Superior temporal gyrus (tissue), 1 donor: Measurements from ENCODE around the gene TESPA1.
"Not testable (repeated sequence)": the region's sequence is repeated elsewhere in the genome, so short reads cannot be mapped to it uniquely, and the experiment has no call there.

Experiments
- DNase-seq: peaks from one replicate; pipeline ENCODE4 v3.0.0-alpha.2; 2016; ENCODE audit errors: extremely low spot score

TESPA1 gene

GRCh38 chr12:54948171-54948570, 36.4 kb downstream of the TESPA1 start:
- DNase-seq: no peak

DNA sequence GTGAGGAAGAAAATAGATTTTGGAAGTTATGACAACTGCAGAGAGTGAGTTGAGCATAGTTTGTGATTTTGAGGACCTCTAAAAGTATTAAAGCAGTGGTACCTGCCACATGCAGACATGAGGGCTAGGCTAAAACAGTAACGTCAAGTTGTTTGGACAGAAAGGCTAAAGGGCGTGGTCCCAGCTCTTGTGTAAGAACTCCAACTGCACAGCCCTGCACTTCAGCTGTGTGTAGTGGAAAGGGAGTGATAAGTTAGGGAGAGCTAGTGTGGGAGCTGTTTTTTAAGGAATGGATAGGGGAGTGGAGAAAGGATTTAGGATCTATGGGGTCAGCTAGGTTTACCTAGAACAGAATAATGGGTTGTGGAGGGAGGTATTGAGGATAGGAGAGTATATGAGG, 39.5 kb downstream of the TESPA1 start:
- no peak for DNase-seq

GRCh38 chr12:54943292-54943691, 41.3 kb downstream of the TESPA1 start:
- not testable (repeated sequence) for DNase-seq

GRCh38 chr12:54941659-54942058, 42.9 kb downstream of the TESPA1 start:
- DNase-seq: peak; percentile 61

- peak; percentile 33 for DNase-seq
Observed at GRCh38 chr12:54940727-54941315, 43.7 kb downstream of the TESPA1 start.

DNA sequence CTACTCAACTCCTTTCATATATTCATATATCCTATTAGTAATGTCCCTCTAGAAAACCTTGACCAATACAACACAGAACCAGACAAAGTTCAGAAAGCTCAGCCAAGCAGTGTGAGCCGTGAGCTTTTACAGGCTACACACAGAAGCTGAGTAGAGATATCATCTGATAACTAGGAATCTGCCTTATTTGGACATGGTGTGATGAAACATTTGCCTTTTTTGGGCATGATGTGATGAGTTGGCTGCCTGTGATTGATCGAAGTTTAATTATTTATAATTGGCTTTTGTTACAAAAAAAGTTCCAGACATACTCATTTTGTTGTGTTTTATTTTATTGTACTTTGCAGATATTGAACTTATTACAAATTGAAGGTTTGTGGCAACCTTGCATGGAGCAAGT, 46.6 kb downstream of the TESPA1 start:
- no peak for DNase-seq

DNA sequence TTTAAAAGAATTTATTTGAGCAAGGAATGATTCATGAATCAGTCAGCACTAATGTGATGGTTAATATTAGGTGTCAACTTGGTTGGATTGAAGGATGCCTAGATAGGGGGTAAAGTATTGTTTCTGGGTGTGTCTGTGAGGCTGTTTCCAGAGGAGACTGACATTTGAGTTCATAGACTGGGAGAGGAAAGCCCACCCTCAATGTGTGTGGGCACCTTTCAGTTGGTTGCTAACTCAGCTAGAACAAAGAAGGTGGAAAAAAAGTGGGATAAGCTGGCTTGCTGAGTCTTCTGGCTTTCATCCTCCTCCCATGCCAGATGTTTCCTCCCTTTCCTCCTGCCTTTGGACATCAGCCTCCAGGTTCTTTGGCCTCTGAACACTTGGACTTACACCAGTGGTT, 47.2 kb downstream of the TESPA1 start:
- DNase-seq: no peak

GRCh38 chr12:54936736-54937135, 47.8 kb downstream of the TESPA1 start:
- DNase-seq: no peak

- DNase-seq: peak; percentile 61
Observed at GRCh38 chr12:54935235-54935951, 49.2 kb downstream of the TESPA1 start.

DNA sequence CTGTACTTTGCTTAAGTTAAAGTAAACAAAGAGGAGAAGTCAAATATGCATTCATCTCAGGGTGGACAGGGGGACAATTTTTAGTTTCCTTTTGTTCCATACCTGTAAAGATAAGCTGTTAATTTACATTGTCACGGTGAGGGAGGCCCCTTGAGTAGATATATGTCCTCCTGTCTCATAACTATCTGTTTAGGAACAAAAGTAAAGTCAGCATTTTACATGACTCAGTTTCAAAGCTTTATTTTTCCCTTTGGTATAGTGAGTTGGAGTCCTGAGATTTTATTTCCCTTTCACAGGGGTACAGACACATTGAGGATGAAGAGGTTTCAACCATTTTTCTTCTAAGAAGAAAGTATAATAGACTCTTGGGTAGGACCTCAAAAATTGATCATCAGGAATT, 50.1 kb downstream of the TESPA1 start:
- no peak for DNase-seq

DNA sequence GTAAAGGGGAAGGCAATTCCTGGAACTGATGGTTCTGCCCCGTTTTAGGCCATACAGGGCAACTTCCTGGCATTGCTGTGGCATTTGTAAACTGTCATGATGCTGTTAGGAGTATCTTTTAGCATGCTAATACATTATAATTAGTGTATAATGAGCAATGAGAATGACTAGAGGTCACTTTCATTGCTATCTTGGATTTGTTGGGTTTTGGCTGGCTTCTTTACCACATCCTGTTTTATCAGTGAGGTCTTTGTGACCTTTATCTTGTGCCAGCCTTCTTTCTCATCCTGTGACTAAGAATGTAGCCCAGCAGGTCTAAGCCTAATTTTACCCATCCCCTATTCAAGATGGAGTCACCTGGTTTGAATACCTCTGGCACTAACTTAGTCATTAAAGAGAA, 51.2 kb downstream of the TESPA1 start:
- no peak for DNase-seq

DNA sequence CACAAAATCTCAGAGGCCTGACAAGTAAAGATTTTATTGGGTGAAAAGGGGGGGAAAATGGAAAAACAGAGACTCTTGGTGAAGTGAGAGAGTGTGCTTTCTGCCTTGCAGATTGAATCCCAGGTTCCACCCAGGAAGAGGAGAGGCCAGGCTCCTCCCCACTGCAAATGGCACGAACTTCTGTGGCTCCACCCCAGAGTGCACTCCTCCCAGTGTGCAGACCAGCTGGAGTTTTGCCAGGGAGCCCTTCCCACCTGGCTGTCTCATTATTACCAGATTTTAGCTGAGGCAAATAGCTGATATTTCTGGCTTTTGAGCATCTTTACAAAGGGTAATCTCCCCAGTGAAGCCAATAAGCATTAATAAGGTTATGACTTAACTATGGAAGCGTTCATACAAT, 51.9 kb downstream of the TESPA1 start:
- DNase-seq: no peak

GRCh38 chr12:54932038-54932437, 52.5 kb downstream of the TESPA1 start:
- no peak for DNase-seq

DNA sequence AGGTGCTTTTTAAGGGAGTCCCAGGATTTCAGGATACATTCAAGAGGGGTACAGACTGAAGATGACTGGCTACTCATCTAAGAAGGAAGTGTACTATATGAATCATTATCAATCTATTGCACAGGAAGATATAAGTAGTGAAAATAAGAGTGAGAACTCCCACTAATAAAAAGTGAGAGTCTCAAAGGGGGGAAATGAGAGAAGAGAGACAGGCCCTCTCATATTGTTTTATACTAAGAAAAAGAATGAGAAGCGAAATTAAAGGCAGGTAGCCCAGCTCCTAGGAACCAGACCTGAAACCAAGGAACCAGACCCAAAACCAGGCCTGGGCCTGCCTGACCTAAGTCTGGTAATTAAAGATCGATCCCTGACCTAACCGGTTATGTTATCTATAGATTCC, 54.6 kb downstream of the TESPA1 start:
- no peak for DNase-seq

DNA sequence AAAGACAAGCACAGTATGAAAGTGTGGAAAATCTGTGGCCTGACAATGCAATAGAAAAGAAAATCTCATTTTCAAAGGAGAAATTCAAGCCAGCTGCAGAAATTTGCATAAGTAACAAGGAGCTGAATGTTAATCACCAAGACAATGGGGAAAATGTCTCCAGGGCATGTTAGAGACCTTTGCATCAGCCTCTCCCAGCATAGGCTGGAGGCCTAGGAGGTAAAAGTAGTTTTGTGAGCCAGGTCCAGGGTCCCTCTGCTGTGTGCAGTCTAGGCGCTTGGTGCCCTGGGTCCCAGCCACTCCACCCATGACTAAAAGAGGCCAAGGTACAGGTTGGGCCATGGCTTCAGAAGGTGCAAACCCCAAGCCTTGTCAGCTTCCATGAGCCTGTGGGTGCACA, 58.3 kb downstream of the TESPA1 start:
- no peak for DNase-seq

DNA sequence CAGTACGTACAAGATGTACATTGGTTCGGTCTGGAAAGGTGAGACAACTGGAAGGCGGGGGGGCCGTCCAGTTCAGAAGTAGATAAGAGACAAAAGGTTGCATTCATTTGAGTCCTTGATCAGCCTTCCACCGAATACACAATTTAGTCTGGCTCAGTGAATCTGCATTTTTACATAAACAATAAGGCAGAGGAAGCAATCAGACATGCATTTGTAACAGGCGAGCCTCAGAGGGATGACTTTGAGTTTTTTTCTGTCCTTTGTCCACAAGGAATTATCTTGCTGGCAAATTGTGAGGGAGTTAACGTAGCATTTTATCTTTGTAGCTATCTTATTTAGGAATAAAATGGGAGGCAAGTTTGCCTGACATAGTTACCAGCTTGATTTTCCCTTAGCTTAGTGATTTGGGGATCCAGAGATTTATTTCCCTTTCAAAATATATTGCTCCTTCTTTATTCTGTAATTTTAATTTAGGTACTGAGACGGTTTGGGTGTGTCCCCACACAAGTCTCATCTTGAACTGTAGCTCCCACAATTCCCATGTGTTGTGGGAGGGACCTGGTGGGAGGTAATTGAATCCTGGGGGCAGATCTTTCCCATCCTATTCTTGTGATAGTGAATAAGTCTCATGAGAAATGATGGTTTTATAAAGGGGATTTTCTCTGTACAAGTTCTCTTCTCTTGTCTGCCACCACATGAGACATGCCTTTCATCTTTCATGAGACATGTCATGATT, 59.4 kb downstream of the TESPA1 start:
- DNase-seq: no peak

DNA sequence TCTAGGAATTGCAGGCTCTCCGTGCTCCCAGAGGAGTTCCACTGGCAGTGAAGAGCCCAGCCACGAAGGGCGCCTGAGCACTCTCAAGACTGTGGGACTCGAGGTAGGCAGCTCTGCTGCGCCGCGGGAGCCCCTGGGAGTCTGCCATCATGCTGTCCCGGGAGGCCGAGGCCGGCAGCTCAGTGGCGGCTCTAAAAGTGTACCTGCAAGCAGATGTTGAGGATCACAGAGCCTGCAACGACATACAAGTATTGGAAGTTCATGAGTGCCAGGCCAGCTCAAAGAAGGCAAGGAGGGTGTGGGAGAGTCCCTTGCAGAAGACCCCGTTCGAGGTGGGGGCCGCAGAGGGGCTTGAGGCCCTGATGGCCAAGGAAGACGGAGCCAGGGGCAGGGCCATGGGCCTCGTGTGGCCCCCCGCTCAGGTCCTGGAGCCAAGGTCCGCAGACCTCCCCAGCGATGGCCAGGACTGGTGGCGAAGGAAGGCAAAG, 67.5 kb downstream of the TESPA1 start:
- DNase-seq: no peak
